Measurements from ENCODE around the gene LAMA2.

LAMA2 gene

GRCh38 chr6:129460221-129460620, 577.3 kb downstream of the LAMA2 start:
- Histone ChIP-seq H4K20me1 (ENCODE audit: insufficient read depth, low read length) (no peaks in the 10 kb centered on the region), H3K4me2 (ENCODE audit: low read length) (no peak overlapping the region), H3K9me3 (ENCODE audit: low read length) (no peaks in the 10 kb centered on the region), H3F3A (ENCODE audit: insufficient read depth, low read length) (no peaks in the 10 kb centered on the region), H3K27me3 (ENCODE audit: insufficient read depth, low read length) (no peaks in the 10 kb centered on the region), H3K4me1 (ENCODE audit: insufficient read depth, low read length, severe bottlenecking) (no peaks in the 10 kb centered on the region), H3K4me3 (ENCODE audit: low read depth, low read length, poor library complexity, severe bottlenecking) (no peak overlapping the region), H3K36me3 (ENCODE audit: insufficient read depth, low read length) (no peaks in the 10 kb centered on the region), H3K27ac (ENCODE audit: low read depth, low read length, poor library complexity, severe bottlenecking) (no peak overlapping the region), H2AFZ (ENCODE audit: low read length) (no peak overlapping the region), H3K9me2 (ENCODE audit: low read depth, low read length) (no peaks in the 10 kb centered on the region), H3K79me2 (ENCODE audit: insufficient read depth, low read length) (no peaks in the 10 kb centered on the region), H3K9ac (ENCODE audit: low read length) (no peak overlapping the region)
- TF ChIP-seq CTCF (IDR thresholded peaks at IDR 0.05; ENCODE audit: low read length) (no peak), EZH2 (IDR thresholded peaks at IDR 0.05; ENCODE audit: borderline replicate concordance, low read length) (no peak)

GRCh38 chr6:129469070-129469662, 586.2 kb downstream of the LAMA2 start:
- H3K27me3 ChIP-seq (ENCODE audit: insufficient read depth, low read length): no peaks in the 10 kb centered on the region
- no peak overlapping the region for H3K4me3 ChIP-seq (ENCODE audit: low read depth, low read length, poor library complexity, severe bottlenecking)
- H4K20me1 ChIP-seq (ENCODE audit: insufficient read depth, low read length): no peaks in the 10 kb centered on the region
- H3K4me1 ChIP-seq (ENCODE audit: insufficient read depth, low read length, severe bottlenecking): no peaks in the 10 kb centered on the region
- no peaks in the 10 kb centered on the region for H3F3A ChIP-seq (ENCODE audit: insufficient read depth, low read length)
- no peak overlapping the region for H3K9ac ChIP-seq (ENCODE audit: low read length)
- H3K4me2 ChIP-seq (ENCODE audit: low read length): no peak overlapping the region
- no peaks in the 10 kb centered on the region for H3K36me3 ChIP-seq (ENCODE audit: insufficient read depth, low read length)
- H2AFZ ChIP-seq (ENCODE audit: low read length): no peak overlapping the region
- H3K79me2 ChIP-seq (ENCODE audit: insufficient read depth, low read length): no peaks in the 10 kb centered on the region
- no peaks in the 10 kb centered on the region for H3K9me2 ChIP-seq (ENCODE audit: low read depth, low read length)
- no peak for TF ChIP-seq EZH2 (IDR thresholded peaks at IDR 0.05; ENCODE audit: borderline replicate concordance, low read length)
- no peak for TF ChIP-seq CTCF (IDR thresholded peaks at IDR 0.05; ENCODE audit: low read length)
- H3K9me3 ChIP-seq (ENCODE audit: low read length): no peaks in the 10 kb centered on the region
- no peak overlapping the region for H3K27ac ChIP-seq (ENCODE audit: low read depth, low read length, poor library complexity, severe bottlenecking)

DNA sequence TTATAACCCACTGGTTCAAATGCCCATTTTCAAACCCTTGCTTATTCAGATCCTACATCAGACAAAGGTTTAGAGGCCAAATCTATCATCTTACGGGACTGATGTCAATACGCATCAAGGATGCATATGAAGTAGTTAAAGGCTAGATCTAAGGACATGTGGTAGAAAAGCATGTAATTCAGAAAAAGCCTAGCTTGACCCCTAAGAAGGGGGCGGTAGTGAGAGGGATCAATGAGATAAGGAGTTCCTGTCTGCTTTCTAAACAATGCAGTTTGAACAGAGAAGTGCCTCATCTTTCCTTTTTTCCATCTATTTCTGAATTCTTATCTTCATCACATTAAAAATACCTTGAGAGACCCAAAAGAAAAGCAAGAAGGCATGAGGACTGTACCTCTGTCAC, 589.3 kb downstream of the LAMA2 start:
- Histone ChIP-seq H3K36me3 (ENCODE audit: insufficient read depth, low read length) (no peaks in the 10 kb centered on the region), H3K4me3 (ENCODE audit: low read depth, low read length, poor library complexity, severe bottlenecking) (no peak overlapping the region), H3K4me1 (ENCODE audit: insufficient read depth, low read length, severe bottlenecking) (no peaks in the 10 kb centered on the region), H4K20me1 (ENCODE audit: insufficient read depth, low read length) (no peaks in the 10 kb centered on the region), H3K9me3 (ENCODE audit: low read length) (no peaks in the 10 kb centered on the region), H3K4me2 (ENCODE audit: low read length) (no peak overlapping the region), H3F3A (ENCODE audit: insufficient read depth, low read length) (no peaks in the 10 kb centered on the region), H3K27ac (ENCODE audit: low read depth, low read length, poor library complexity, severe bottlenecking) (no peak overlapping the region), H3K9me2 (ENCODE audit: low read depth, low read length) (no peaks in the 10 kb centered on the region), H2AFZ (ENCODE audit: low read length) (no peak overlapping the region), H3K27me3 (ENCODE audit: insufficient read depth, low read length) (no peaks in the 10 kb centered on the region), H3K79me2 (ENCODE audit: insufficient read depth, low read length) (no peaks in the 10 kb centered on the region), H3K9ac (ENCODE audit: low read length) (no peak overlapping the region)
- TF ChIP-seq CTCF (IDR thresholded peaks at IDR 0.05; ENCODE audit: low read length): no peak
- no peak for TF ChIP-seq EZH2 (IDR thresholded peaks at IDR 0.05; ENCODE audit: borderline replicate concordance, low read length)
